ENCODE measurements around the gene FCHO2.
"Not testable (repeated sequence)": the region's sequence is repeated elsewhere in the genome, so short reads cannot be mapped to it uniquely, and the experiment has no call there.

- not testable (repeated sequence) for TF ChIP-seq EZH2 (IDR thresholded peaks at IDR 0.05; ENCODE audit: insufficient read depth, poor library complexity, severe bottlenecking); EZH2phosphoT487 (IDR thresholded peaks at IDR 0.05; ENCODE audit: insufficient read depth, low read depth)
Measured at GRCh38 chr5:73011612-73012011, 55.8 kb downstream of the FCHO2 start.

Data from GM23248 (cell line).